Measurements from ENCODE around the gene RRP8. TPM values are rescaled to one million over a fixed set of nuclear protein-coding genes. Genes with fewer than 3 reads are reported as not detected.

The RRP8 gene
- total RNA-seq, 1 experiment from 2014 or later, result 17.8 TPM

DNA sequence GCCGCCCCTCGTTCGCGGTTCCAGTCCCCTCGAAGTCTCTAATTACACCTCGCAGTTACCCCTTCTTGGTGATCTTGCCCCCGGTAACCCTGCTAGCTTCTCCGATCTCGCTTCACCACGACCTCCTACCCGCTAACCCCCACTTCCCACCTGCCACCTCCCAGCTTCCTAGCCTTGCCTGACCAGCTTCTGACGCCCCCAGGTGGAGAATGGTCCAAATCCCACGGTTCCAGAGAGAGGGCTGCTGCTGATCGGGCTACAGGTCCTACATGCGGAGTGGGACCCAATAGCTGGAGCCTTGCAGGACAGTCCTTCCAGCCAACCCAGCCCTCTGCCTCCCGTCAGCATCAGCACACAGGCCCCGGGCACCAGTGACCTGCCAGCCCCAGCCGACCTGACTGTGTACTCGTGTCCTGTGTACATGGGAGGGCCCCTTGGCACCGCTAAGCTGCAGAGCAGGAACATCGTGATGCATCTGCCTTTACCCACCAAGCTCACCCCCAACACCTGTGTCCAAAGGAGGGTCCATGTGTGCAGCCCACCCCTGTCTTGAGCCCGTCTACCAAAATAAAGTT, 31.9 kb downstream of the RRP8 start:
- Histone ChIP-seq H3K27me3 (ENCODE audit: insufficient read depth, low read length) (no peaks in the 10 kb centered on the region), H2AFZ (ENCODE audit: low read depth, low read length, poor library complexity, severe bottlenecking) (no peak overlapping the region), H3K4me1 (ENCODE audit: control insufficient read depth in 1 of 2, insufficient read depth in 2 of 2, low read length in 2 of 2) (no peaks in the 10 kb centered on the region), H3K4me2 (ENCODE audit: low read length) (no peak overlapping the region), H4K20me1 (ENCODE audit: insufficient read depth) (no peaks in the 10 kb centered on the region), H3K9ac (ENCODE audit: low read length) (no peak overlapping the region), H3K9me3 (ENCODE audit: control insufficient read depth in 1 of 2, insufficient read depth in 1 of 2, low read depth in 1 of 2, low read length in 2 of 2) (no peaks in the 10 kb centered on the region), H3K79me2 (ENCODE audit: insufficient read depth, low read length) (no peaks in the 10 kb centered on the region), H3K4me3 (replicated peaks in 1 of 2; ENCODE audit: low read depth in 1 of 2, low read length in 2 of 2) (no peak overlapping the region), H3K9me2 (ENCODE audit: insufficient read depth) (no peaks in the 10 kb centered on the region), H3K36me3 (ENCODE audit: control insufficient read depth in 1 of 2, insufficient read depth in 2 of 2, low read length in 2 of 2) (no peaks in the 10 kb centered on the region), H3K27ac (ENCODE audit: low read depth, low read length) (no peak overlapping the region)
- DNase-seq (ENCODE audit: low read depth, low spot score), result no peak
- no peak for TF ChIP-seq TCF7L2 (IDR thresholded peaks at IDR 0.05; ENCODE audit: borderline replicate concordance, extremely low read depth, insufficient read depth, insufficient read length)
- TF ChIP-seq EGR1 (IDR thresholded peaks at IDR 0.05; ENCODE audit: low read depth), result no peak
- TF ChIP-seq, protein P1, sequence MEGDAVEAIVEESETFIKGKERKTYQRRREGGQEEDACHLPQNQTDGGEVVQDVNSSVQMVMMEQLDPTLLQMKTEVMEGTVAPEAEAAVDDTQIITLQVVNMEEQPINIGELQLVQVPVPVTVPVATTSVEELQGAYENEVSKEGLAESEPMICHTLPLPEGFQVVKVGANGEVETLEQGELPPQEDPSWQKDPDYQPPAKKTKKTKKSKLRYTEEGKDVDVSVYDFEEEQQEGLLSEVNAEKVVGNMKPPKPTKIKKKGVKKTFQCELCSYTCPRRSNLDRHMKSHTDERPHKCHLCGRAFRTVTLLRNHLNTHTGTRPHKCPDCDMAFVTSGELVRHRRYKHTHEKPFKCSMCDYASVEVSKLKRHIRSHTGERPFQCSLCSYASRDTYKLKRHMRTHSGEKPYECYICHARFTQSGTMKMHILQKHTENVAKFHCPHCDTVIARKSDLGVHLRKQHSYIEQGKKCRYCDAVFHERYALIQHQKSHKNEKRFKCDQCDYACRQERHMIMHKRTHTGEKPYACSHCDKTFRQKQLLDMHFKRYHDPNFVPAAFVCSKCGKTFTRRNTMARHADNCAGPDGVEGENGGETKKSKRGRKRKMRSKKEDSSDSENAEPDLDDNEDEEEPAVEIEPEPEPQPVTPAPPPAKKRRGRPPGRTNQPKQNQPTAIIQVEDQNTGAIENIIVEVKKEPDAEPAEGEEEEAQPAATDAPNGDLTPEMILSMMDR (IDR thresholded peaks at IDR 0.05 in 2 of 3, conservative IDR thresholded peaks at IDR 0.05 in 1 of 3; ENCODE audit: borderline replicate concordance in 1 of 3, insufficient read depth in 1 of 3, low read depth in 2 of 3, low read length in 2 of 3), result no peak
- TF ChIP-seq, protein P2, sequence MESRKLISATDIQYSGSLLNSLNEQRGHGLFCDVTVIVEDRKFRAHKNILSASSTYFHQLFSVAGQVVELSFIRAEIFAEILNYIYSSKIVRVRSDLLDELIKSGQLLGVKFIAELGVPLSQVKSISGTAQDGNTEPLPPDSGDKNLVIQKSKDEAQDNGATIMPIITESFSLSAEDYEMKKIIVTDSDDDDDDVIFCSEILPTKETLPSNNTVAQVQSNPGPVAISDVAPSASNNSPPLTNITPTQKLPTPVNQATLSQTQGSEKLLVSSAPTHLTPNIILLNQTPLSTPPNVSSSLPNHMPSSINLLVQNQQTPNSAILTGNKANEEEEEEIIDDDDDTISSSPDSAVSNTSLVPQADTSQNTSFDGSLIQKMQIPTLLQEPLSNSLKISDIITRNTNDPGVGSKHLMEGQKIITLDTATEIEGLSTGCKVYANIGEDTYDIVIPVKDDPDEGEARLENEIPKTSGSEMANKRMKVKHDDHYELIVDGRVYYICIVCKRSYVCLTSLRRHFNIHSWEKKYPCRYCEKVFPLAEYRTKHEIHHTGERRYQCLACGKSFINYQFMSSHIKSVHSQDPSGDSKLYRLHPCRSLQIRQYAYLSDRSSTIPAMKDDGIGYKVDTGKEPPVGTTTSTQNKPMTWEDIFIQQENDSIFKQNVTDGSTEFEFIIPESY (IDR thresholded peaks at IDR 0.05; ENCODE audit: extremely low read depth, insufficient replicate concordance, low read length), result no peak
- TF ChIP-seq CEBPB (IDR thresholded peaks at IDR 0.05; ENCODE audit: low read depth), result no peak
- TF ChIP-seq SP1 (IDR thresholded peaks at IDR 0.05; ENCODE audit: low read depth), result no peak
- no peak for TF ChIP-seq EZH2 (IDR thresholded peaks at IDR 0.05)
- no peak for TF ChIP-seq SRF (IDR thresholded peaks at IDR 0.05; ENCODE audit: low read depth)
- TF ChIP-seq EZH2phosphoT487 (IDR thresholded peaks at IDR 0.05; ENCODE audit: borderline replicate concordance), result no peak
- TF ChIP-seq FOSL1 (IDR thresholded peaks at IDR 0.05; ENCODE audit: low read depth), result no peak
- no peak for TF ChIP-seq ELF1 (IDR thresholded peaks at IDR 0.05; ENCODE audit: borderline replicate concordance, low read depth)
- no peak for TF ChIP-seq CBX3 (IDR thresholded peaks at IDR 0.05; ENCODE audit: low read depth)
- BruUV-seq (replicated peaks), result no TSS peak
- ChIA-PET POLR2A (no interaction called here), RAD21 (ENCODE audit: low non-redundant PET in 1 of 2, low total read pairs in 2 of 2, uncharacterized antibody in 2 of 2, unreplicated experiment in 2 of 2) (no interaction called here), CTCF (no interaction called here)
- intact Hi-C loops (cut with micrococcal nuclease), result no loop called here
- ATAC-seq, result no peak

Measured in HCT116 (cell line).